K562 (cell line): ENCODE measurements around the gene HEATR9. TPM values are rescaled to one million over a fixed set of nuclear protein-coding genes. Genes with fewer than 3 reads are reported as not detected.

Source experiments
- ATAC-seq: fragments of 200-7000 bp; cut with Tn5 transposase; 3 replicates; pipeline ENCODE4 v1.9.1; 2020; ENCODE audit warnings: moderate library complexity
- BruUV-seq: library from RNA; stranded (reverse); fragments of 400-500 nt; replicated peaks from 2 replicates; lab custom pipeline; 2021; lab: Mats Ljungman, UMichigan
- CTCF ChIA-PET: fragments of 300-600 bp; formaldehyde crosslinking; extraction: SDS; loops from one replicate; lab custom pipeline; 2021; ENCODE audit warnings: low intra/inter-chr PET ratio; lab: Yijun Ruan, JAX
- POLR2A ChIA-PET: fragments of 300-600, 350-650 bp; sonication (Branson Sonifier 250); formaldehyde crosslinking; extraction: SDS; loops from one replicate; lab custom pipeline; 2021; ENCODE audit warnings: antibody characterized with exemption, inconsistent platforms; lab: Yijun Ruan, JAX
- DNase-seq, 4 experiments: peaks; one replicate each; pipeline versions ENCODE4 v3.0.0 to v3.0.0-alpha.2; 2011 to 2018; ENCODE audit warnings: low spot score in 3 of 4, mixed read lengths in 3 of 4; ENCODE audit errors: extremely low read depth in 1 of 4
- FAIRE-seq: peaks from 2 replicates; lab custom pipeline; 2011; peaks lifted over from hg19 to GRCh38; lab: Jason Lieb, UNC
- H2AFZ ChIP-seq: 2 replicates; pipeline ENCODE4 v1.6.0; 2011; ENCODE audit warnings: low read depth, low read length, control low read depth, inconsistent platforms
- H3K27ac ChIP-seq: fragments of 200-600 bp; 3 replicates; pipeline ENCODE4 v1.8.0; 2011; ENCODE audit warnings: low read depth, mild to moderate bottlenecking, control low read depth, inconsistent platforms, low read length, moderate library complexity, mixed read lengths; ENCODE audit errors: extremely low read depth
- H3K27me3 ChIP-seq, 2 experiments: fragments of 300-600 bp in 1 of 2; 2 replicates in 1 of 2; 3 replicates in 1 of 2; pipeline versions ENCODE4 v1.6.0 to v1.8.0; 2011; ENCODE audit warnings: inconsistent platforms in 2 of 2, low read length in 2 of 2, mild to moderate bottlenecking in 1 of 2, mixed read lengths in 1 of 2, moderate library complexity in 1 of 2; ENCODE audit not compliant: control insufficient read depth in 2 of 2, insufficient read depth in 2 of 2
- H3K36me3 ChIP-seq: fragments of 300-600 bp; 3 replicates; pipeline ENCODE4 v1.8.0; 2011; ENCODE audit warnings: mild to moderate bottlenecking, low read length, inconsistent platforms; ENCODE audit not compliant: control insufficient read depth, insufficient read depth
- H3K4me1 ChIP-seq, 2 experiments: fragments of 200-600 bp in 1 of 2; replicated peaks in 1 of 2; 2 replicates in 1 of 2; 3 replicates in 1 of 2; pipeline versions ENCODE4 v1.5.1 to v1.8.0; 2011; ENCODE audit warnings: inconsistent platforms in 2 of 2, low read length in 2 of 2, mild to moderate bottlenecking in 1 of 2, mixed read lengths in 1 of 2, moderate library complexity in 1 of 2; ENCODE audit not compliant: control insufficient read depth in 2 of 2, insufficient read depth in 2 of 2
- H3K4me2 ChIP-seq: 2 replicates; pipeline ENCODE4 v1.6.1; 2011; ENCODE audit warnings: low read length, control low read depth, inconsistent platforms, mixed read lengths; ENCODE audit not compliant: insufficient read depth
- H3K4me3 ChIP-seq: fragments of 200-600 bp; sonication (generic), shearing (Covaris generic); 2 replicates; pipeline ENCODE4 v1.5.1; 2016; ENCODE audit warnings: control low read depth, inconsistent platforms
- H3K79me2 ChIP-seq: fragments of 200-600 bp; 3 replicates; pipeline ENCODE4 v1.8.0; 2011; ENCODE audit warnings: low read length, inconsistent platforms; ENCODE audit not compliant: control insufficient read depth, insufficient read depth
- H3K9ac ChIP-seq, 2 experiments: 2 replicates each; pipeline versions ENCODE4 v1.6.0 to v1.6.1; 2011; ENCODE audit warnings: low read depth in 2 of 2, low read length in 2 of 2, control low read depth in 1 of 2, inconsistent platforms in 1 of 2, mild to moderate bottlenecking in 1 of 2, mixed read lengths in 1 of 2; ENCODE audit not compliant: insufficient read depth in 1 of 2
- H3K9me1 ChIP-seq: one replicate; pipeline ENCODE4 v1.6.0; 2011; ENCODE audit warnings: inconsistent platforms, mild to moderate bottlenecking, low read length, moderate library complexity; ENCODE audit not compliant: control insufficient read depth, insufficient read depth
- H3K9me3 ChIP-seq: replicated peaks from 2 replicates; pipeline ENCODE4 v1.5.1; 2011; ENCODE audit warnings: low read depth, low read length, inconsistent platforms; ENCODE audit not compliant: control insufficient read depth, insufficient read depth
- H4K20me1 ChIP-seq: replicated peaks from 2 replicates; pipeline ENCODE4 v1.6.1; 2011; ENCODE audit warnings: low read length, inconsistent platforms, mixed read lengths; ENCODE audit not compliant: control insufficient read depth, insufficient read depth
- BACH1 ChIP-seq: fragments of 200-800 bp; sonication (Bioruptor generic); IDR thresholded peaks from 2 replicates; pipeline ENCODE4 v1.6.1; 2016; ENCODE audit warnings: missing genetic modification characterization, missing compliant biosample characterization
- CBX1 ChIP-seq: sonication (generic); IDR thresholded peaks from 2 replicates; pipeline ENCODE4 v1.6.1; 2016; ENCODE audit warnings: antibody characterized with exemption, low read depth, mild to moderate bottlenecking
- CCNT2 ChIP-seq: IDR thresholded peaks from 2 replicates; pipeline ENCODE4 v1.6.1; 2011; ENCODE audit warnings: borderline replicate concordance, low read depth, mild to moderate bottlenecking, moderate library complexity, mixed read lengths, low read length; ENCODE audit not compliant: insufficient read length; ENCODE audit errors: extremely low read depth
- DPF2 ChIP-seq: fragments of 450-650 bp; IDR thresholded peaks from 2 replicates; pipeline ENCODE4 v1.6.1; 2016
- FOS ChIP-seq: IDR thresholded peaks from 3 replicates; pipeline ENCODE4 v1.6.1; 2011; ENCODE audit not compliant: insufficient read length; ENCODE audit errors: extremely low read depth
- HNRNPK ChIP-seq: fragments of 200-400 bp; formaldehyde crosslinking; IDR thresholded peaks from one replicate; pipeline ENCODE4 v1.6.1; 2018; ENCODE audit warnings: mild to moderate bottlenecking, low read depth, low read length; ENCODE audit not compliant: poor library complexity, severe bottlenecking
- IFI16 ChIP-seq: fragments of 250-450 bp; sonication (Bioruptor Pico); IDR thresholded peaks from 2 replicates; pipeline ENCODE4 v2.1.2; 2022; ENCODE audit warnings: mild to moderate bottlenecking, inconsistent platforms
- KDM5B ChIP-seq: fragments of 200-600 bp; sonication (generic); IDR thresholded peaks from 2 replicates; pipeline ENCODE4 v1.6.1; 2012; ENCODE audit warnings: low read depth, mild to moderate bottlenecking, moderate library complexity, low read length, control low read depth, inconsistent platforms; ENCODE audit not compliant: insufficient replicate concordance
- KLF10 ChIP-seq: fragments of 250-450 bp; sonication (Bioruptor Pico); IDR thresholded peaks from 2 replicates; pipeline ENCODE4 v1.6.1; 2021; ENCODE audit warnings: matching md5 sums
- SMAD4 ChIP-seq: fragments of 250-450 bp; sonication (Bioruptor Pico); conservative IDR thresholded peaks from 2 replicates; pipeline ENCODE4 v1.8.0; 2021; ENCODE audit warnings: inconsistent platforms, mild to moderate bottlenecking, moderate library complexity
- SNRNP70 ChIP-seq: fragments of 200-400 bp; formaldehyde crosslinking; optimal IDR thresholded peaks from 2 replicates; pipeline ENCODE3; 2017; ENCODE audit warnings: low read depth, low read length
- YBX1 ChIP-seq: fragments of 450-650 bp; IDR thresholded peaks from 2 replicates; pipeline ENCODE4 v1.7.1; 2016; ENCODE audit warnings: mild to moderate bottlenecking
- ZEB2 ChIP-seq: fragments of 450-650 bp; IDR thresholded peaks from 2 replicates; pipeline ENCODE4 v1.6.1; 2016
- ZNF324 ChIP-seq: fragments of 250-450 bp; sonication (Bioruptor Pico); IDR thresholded peaks from 2 replicates; pipeline ENCODE4 v1.4.0; 2020; ENCODE audit warnings: mild to moderate bottlenecking
- ZNF699 ChIP-seq: fragments of 250-450 bp; sonication (Bioruptor Pico); IDR thresholded peaks from 2 replicates; pipeline ENCODE4 v1.8.0; 2021; ENCODE audit warnings: mild to moderate bottlenecking, moderate library complexity; ENCODE audit not compliant: insufficient replicate concordance
- ZNF717 ChIP-seq: fragments of 250-450 bp; sonication (Bioruptor Pico); IDR thresholded peaks from 2 replicates; pipeline ENCODE4 v1.5.0; 2021
- WGBS: fragments of 100-300 bp; shearing (Covaris generic); methylation state at CpG from one replicate; pipeline ENCODE4 v1.1.6; 2016; ENCODE audit warnings: low coverage, mixed read lengths; ENCODE audit not compliant: insufficient coverage; ENCODE audit errors: missing lambda C conversion rate; 5-methylcytosine and 5-hydroxymethylcytosine counted together
- in situ Hi-C: fragments of 300-500 bp; cut with MboI; formaldehyde crosslinking; loops from 4 replicates; pipeline ENCODE4 v1.15.0; 2018; ENCODE audit warnings: inconsistent platforms, mixed read lengths
- intact Hi-C: fragments of 100-400 bp; cut with micrococcal nuclease; formaldehyde crosslinking; loops from 2 replicates; pipeline ENCODE4 v1.14.2; 2022
- polyA plus RNA-seq, 8 experiments: library from polyadenylated mRNA; depleted of rRNA in 4 of 8; stranded (reverse) in 5 of 8; unstranded in 3 of 8; fragments of >200 nt; fragmentation: Nextera tagmentation in 2 of 8; fragmentation: Illumina TruSeq in 1 of 8; extraction: Ambion mirVana in 2 of 8; extraction: Trizol in 1 of 8; gene quantifications; 2 replicates each; pipeline versions ENCODE4 v1.2.1 to v1.2.3, GENCODE V29; 2011 to 2014; ENCODE audit warnings: inconsistent platforms in 1 of 8, missing spikeins in 1 of 8
- total RNA-seq, 7 experiments: library from RNA; depleted of rRNA in 6 of 7; stranded (reverse); fragments of >200 nt in 6 of 7; fragmentation: Illumina TruSeq in 2 of 7; extraction: Trizol in 2 of 7; gene quantifications; 2 replicates each; pipeline versions ENCODE4 v1.2.1 to v1.2.3, GENCODE V29; 2011 to 2021; ENCODE audit warnings: low replicate concordance in 1 of 7
- TF ChIP-seq, protein P1 (sequence below), 2 experiments: fragments of 450-650 bp; conservative IDR thresholded peaks; 2 replicates each; pipeline ENCODE4 v1.6.1; 2017; ENCODE audit warnings: mild to moderate bottlenecking in 2 of 2, moderate library complexity in 2 of 2
- TF ChIP-seq, protein P2 (sequence below): sonication (generic); formaldehyde crosslinking; IDR thresholded peaks from 2 replicates; pipeline ENCODE4 v1.8.0; 2023; ENCODE audit warnings: missing genetic modification reagents, mild to moderate bottlenecking, borderline replicate concordance

The HEATR9 gene
- total and polyA plus RNA-seq, 9 of the 15 experiments (the other 6 are each of a cell fraction or from before 2014, with no cell fraction given) = not detected

DNA sequence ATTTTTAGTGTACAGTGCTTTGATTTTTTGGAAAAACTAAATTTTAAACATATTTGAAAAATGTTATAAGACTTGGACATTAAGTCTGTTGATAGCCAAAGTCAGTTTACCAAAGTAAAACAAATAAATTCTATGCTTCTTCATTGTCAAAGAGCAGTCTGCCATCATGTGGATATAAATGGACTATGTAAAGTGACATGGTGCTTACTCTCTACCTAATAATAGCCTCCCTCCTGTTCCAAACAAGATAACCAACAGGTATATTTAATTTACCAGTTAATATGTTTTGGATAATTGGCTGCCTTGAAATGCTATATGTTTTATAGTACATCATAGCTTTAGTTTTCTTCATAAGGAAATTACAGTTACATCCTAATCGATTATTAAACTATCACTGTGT, 43.5 kb downstream of the HEATR9 start:
- ATAC-seq (no peak), FAIRE-seq (no peak), DNase-seq (no peak)
- Histone ChIP-seq H4K20me1 (no peaks in the 10 kb centered on the region), H2AFZ (no peak overlapping the region), H3K4me2 (no peak overlapping the region), H3K9me1 (no peaks in the 10 kb centered on the region), H3K9ac (no peak overlapping the region), H3K27ac (no peak overlapping the region), H3K9me3 (no peaks in the 10 kb centered on the region), H3K79me2 (peaks cover 18% of the 10 kb centered on the region), H3K4me1 (no peaks in the 10 kb centered on the region), H3K27me3 (no peaks in the 10 kb centered on the region), H3K36me3 (peaks cover 86% of the 10 kb centered on the region), H3K4me3 (no peak overlapping the region)
- WGBS = 92% methylated on average over 1 of the region's 1 CpG
- intact Hi-C loops = no loop called here
- in situ Hi-C loops = no loop called here
- ChIA-PET CTCF (no interaction called here), POLR2A (interaction anchor here (1.0 kb wide), 1 partner anchor 16 kb away, joined by 3 read pairs; the partner anchor contains the start of gene TAF15)
- BruUV-seq = TSS peak; percentile 1
- TF ChIP-seq HNRNPK = no peak
- no peak for TF ChIP-seq ZEB2
- TF ChIP-seq FOS = no peak
- TF ChIP-seq, protein P1, sequence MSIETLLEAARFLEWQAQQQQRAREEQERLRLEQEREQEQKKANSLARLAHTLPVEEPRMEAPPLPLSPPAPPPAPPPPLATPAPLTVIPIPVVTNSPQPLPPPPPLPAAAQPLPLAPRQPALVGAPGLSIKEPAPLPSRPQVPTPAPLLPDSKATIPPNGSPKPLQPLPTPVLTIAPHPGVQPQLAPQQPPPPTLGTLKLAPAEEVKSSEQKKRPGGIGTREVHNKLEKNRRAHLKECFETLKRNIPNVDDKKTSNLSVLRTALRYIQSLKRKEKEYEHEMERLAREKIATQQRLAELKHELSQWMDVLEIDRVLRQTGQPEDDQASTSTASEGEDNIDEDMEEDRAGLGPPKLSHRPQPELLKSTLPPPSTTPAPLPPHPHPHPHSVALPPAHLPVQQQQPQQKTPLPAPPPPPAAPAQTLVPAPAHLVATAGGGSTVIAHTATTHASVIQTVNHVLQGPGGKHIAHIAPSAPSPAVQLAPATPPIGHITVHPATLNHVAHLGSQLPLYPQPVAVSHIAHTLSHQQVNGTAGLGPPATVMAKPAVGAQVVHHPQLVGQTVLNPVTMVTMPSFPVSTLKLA (conservative IDR thresholded peaks at IDR 0.05) = no peak
- TF ChIP-seq DPF2 = no peak
- no peak for TF ChIP-seq ZNF717 (CRISPR knock-in tag)
- TF ChIP-seq SNRNP70 = no peak
- no peak for TF ChIP-seq ZNF324 (CRISPR knock-in tag)
- no peak for TF ChIP-seq BACH1 (tag)
- TF ChIP-seq CBX1 = no peak
- no peak for TF ChIP-seq YBX1
- TF ChIP-seq, protein P2, sequence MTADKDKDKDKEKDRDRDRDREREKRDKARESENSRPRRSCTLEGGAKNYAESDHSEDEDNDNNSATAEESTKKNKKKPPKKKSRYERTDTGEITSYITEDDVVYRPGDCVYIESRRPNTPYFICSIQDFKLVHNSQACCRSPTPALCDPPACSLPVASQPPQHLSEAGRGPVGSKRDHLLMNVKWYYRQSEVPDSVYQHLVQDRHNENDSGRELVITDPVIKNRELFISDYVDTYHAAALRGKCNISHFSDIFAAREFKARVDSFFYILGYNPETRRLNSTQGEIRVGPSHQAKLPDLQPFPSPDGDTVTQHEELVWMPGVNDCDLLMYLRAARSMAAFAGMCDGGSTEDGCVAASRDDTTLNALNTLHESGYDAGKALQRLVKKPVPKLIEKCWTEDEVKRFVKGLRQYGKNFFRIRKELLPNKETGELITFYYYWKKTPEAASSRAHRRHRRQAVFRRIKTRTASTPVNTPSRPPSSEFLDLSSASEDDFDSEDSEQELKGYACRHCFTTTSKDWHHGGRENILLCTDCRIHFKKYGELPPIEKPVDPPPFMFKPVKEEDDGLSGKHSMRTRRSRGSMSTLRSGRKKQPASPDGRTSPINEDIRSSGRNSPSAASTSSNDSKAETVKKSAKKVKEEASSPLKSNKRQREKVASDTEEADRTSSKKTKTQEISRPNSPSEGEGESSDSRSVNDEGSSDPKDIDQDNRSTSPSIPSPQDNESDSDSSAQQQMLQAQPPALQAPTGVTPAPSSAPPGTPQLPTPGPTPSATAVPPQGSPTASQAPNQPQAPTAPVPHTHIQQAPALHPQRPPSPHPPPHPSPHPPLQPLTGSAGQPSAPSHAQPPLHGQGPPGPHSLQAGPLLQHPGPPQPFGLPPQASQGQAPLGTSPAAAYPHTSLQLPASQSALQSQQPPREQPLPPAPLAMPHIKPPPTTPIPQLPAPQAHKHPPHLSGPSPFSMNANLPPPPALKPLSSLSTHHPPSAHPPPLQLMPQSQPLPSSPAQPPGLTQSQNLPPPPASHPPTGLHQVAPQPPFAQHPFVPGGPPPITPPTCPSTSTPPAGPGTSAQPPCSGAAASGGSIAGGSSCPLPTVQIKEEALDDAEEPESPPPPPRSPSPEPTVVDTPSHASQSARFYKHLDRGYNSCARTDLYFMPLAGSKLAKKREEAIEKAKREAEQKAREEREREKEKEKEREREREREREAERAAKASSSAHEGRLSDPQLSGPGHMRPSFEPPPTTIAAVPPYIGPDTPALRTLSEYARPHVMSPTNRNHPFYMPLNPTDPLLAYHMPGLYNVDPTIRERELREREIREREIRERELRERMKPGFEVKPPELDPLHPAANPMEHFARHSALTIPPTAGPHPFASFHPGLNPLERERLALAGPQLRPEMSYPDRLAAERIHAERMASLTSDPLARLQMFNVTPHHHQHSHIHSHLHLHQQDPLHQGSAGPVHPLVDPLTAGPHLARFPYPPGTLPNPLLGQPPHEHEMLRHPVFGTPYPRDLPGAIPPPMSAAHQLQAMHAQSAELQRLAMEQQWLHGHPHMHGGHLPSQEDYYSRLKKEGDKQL = no peak
- no peak for TF ChIP-seq CCNT2
- TF ChIP-seq SMAD4 (CRISPR knock-in tag) = no peak
- TF ChIP-seq KDM5B = no peak
- TF ChIP-seq ZNF699 (CRISPR knock-in tag) = no peak
- no peak for TF ChIP-seq IFI16 (CRISPR knock-in tag)
- no peak for TF ChIP-seq KLF10 (CRISPR knock-in tag)
